Skin epidermis (tissue), 12 donors: Measurements from ENCODE around the gene GALNTL6.
"Not testable (repeated sequence)": the region's sequence is repeated elsewhere in the genome, so short reads cannot be mapped to it uniquely, and the experiment has no call there.

Experiments
- H3K27ac ChIP-seq, 21 experiments: fragments of 200-600 bp; sonication (generic) in 11 of 21; one replicate each; pipeline ENCODE4 v1.5.0; 2020; ENCODE audit warnings: mild to moderate bottlenecking in 3 of 21, inconsistent platforms in 2 of 21, moderate library complexity in 2 of 21
- H3K4me3 ChIP-seq, 7 experiments: fragments of 200-600 bp; sonication (generic) in 2 of 7; one replicate each; pipeline ENCODE4 v1.5.0; 2020; ENCODE audit warnings: inconsistent platforms in 2 of 7, mild to moderate bottlenecking in 2 of 7, moderate library complexity in 1 of 7

GALNTL6 gene

GRCh38 chr4:173013232-173013930 is 1200.2 kb downstream of the GALNTL6 start:
- Histone ChIP-seq H3K27ac (no peak overlapping the region), H3K4me3 (no peak overlapping the region)

- H3K4me3 ChIP-seq, result no peak overlapping the region
- H3K27ac ChIP-seq, result no peak overlapping the region
Observed at GRCh38 chr4:173014113-173014558, 1200.9 kb downstream of the GALNTL6 start.

- no peak overlapping the region for H3K27ac ChIP-seq
- H3K4me3 ChIP-seq, result no peak overlapping the region
Observed at GRCh38 chr4:173014836-173015235, 1201.6 kb downstream of the GALNTL6 start.

GRCh38 chr4:173017802-173018201 is 1204.6 kb downstream of the GALNTL6 start:
- Histone ChIP-seq H3K27ac (no peak overlapping the region), H3K4me3 (no peak overlapping the region)

GRCh38 chr4:173018446-173018845 is 1205.2 kb downstream of the GALNTL6 start:
- H3K27ac ChIP-seq, result no peak overlapping the region
- no peak overlapping the region for H3K4me3 ChIP-seq

GRCh38 chr4:173019664-173020063 is 1206.5 kb downstream of the GALNTL6 start:
- no peak overlapping the region for H3K4me3 ChIP-seq

GRCh38 chr4:173021746-173022573 is 1208.8 kb downstream of the GALNTL6 start:
- H3K27ac ChIP-seq, H3K4me3 ChIP-seq: not testable (repeated sequence)

More at GRCh38 chr4:173019664-173020063, 1206.5 kb downstream of the GALNTL6 start:
- no peak overlapping the region for H3K27ac ChIP-seq

GRCh38 chr4:173024203-173024602 is 1211.0 kb downstream of the GALNTL6 start:
- Histone ChIP-seq H3K4me3 (no peak overlapping the region), H3K27ac (no peak overlapping the region)

- H3K4me3 ChIP-seq, result no peak overlapping the region
- no peak overlapping the region for H3K27ac ChIP-seq
Observed at GRCh38 chr4:173025131-173025530, 1211.9 kb downstream of the GALNTL6 start.

GRCh38 chr4:173037242-173037641 is 1224.0 kb downstream of the GALNTL6 start:
- no peak overlapping the region for H3K4me3 ChIP-seq
- H3K27ac ChIP-seq, result no peak overlapping the region

GRCh38 chr4:173038192-173038896 is 1225.1 kb downstream of the GALNTL6 start:
- H3K4me3 ChIP-seq, result no peak overlapping the region

GRCh38 chr4:173039617-173040577 is 1226.7 kb downstream of the GALNTL6 start:
- Histone ChIP-seq H3K27ac (peak overlapping the region in 2 of 21 experiments; percentile 7 to 21), H3K4me3 (no peak overlapping the region)

More at GRCh38 chr4:173038192-173038896, 1225.1 kb downstream of the GALNTL6 start:
- H3K27ac ChIP-seq, result no peak overlapping the region

GRCh38 chr4:173041482-173041881 is 1228.3 kb downstream of the GALNTL6 start:
- Histone ChIP-seq H3K4me3 (no peak overlapping the region), H3K27ac (no peak overlapping the region)

GRCh38 chr4:173042139-173042538 is 1228.9 kb downstream of the GALNTL6 start:
- H3K27ac ChIP-seq, H3K4me3 ChIP-seq: not testable (repeated sequence)

- Histone ChIP-seq H3K4me3 (no peak overlapping the region), H3K27ac (no peak overlapping the region)
Observed at GRCh38 chr4:173044340-173044739, 1231.1 kb downstream of the GALNTL6 start.

GRCh38 chr4:173045571-173045970 is 1232.4 kb downstream of the GALNTL6 start:
- H3K27ac ChIP-seq, result no peak overlapping the region
- H3K4me3 ChIP-seq, result no peak overlapping the region

- Histone ChIP-seq H3K4me3 (no peak overlapping the region), H3K27ac (no peak overlapping the region)
Observed at GRCh38 chr4:173046144-173046543, 1232.9 kb downstream of the GALNTL6 start.

- Histone ChIP-seq H3K4me3 (no peak overlapping the region), H3K27ac (no peak overlapping the region)
Observed at GRCh38 chr4:173046818-173047217, 1233.6 kb downstream of the GALNTL6 start.

- Histone ChIP-seq H3K27ac (no peak overlapping the region), H3K4me3 (no peak overlapping the region)
Observed at GRCh38 chr4:173051232-173051631, 1238.0 kb downstream of the GALNTL6 start.
